Small intestine (tissue), 16 donors: ENCODE results near the gene CDC20B. TPM values are rescaled to one million over a fixed set of nuclear protein-coding genes. Genes with fewer than 3 reads are reported as not detected.
A peak's percentile ranks its signal among the peaks of the same experiment; 100 is the strongest.

ENCODE experiments used
- DNase-seq, 2 donors: peaks; one replicate each; pipeline versions ENCODE4 v3.0.0 to v3.0.0-alpha.2; 2013
- FAIRE-seq: peaks from 2 replicates; lab custom pipeline; 2012; peaks lifted over from hg19 to GRCh38; lab: Jason Lieb, UNC
- H3K27ac ChIP-seq, 3 donors: one replicate each; pipeline ENCODE4 v1.5.1; 2013; ENCODE audit warnings: low read length in 2 of 3, mild to moderate bottlenecking in 2 of 3, control low read depth in 1 of 3, inconsistent platforms in 1 of 3, low read depth in 1 of 3, moderate library complexity in 1 of 3
- H3K27me3 ChIP-seq, 3 donors: one replicate each; pipeline ENCODE4 v1.6.1; 2013; ENCODE audit warnings: low read length in 3 of 3, inconsistent platforms in 1 of 3; ENCODE audit not compliant: control insufficient read depth in 3 of 3, insufficient read depth in 3 of 3
- H3K36me3 ChIP-seq, 3 donors: one replicate each; pipeline ENCODE4 v1.6.1; 2013; ENCODE audit warnings: low read length in 3 of 3, inconsistent platforms in 1 of 3, low read depth in 1 of 3, mild to moderate bottlenecking in 1 of 3, moderate library complexity in 1 of 3; ENCODE audit not compliant: control insufficient read depth in 3 of 3, insufficient read depth in 2 of 3
- H3K4me1 ChIP-seq, 3 donors: one replicate each; pipeline ENCODE4 v1.6.1; 2013; ENCODE audit warnings: low read length in 2 of 3, inconsistent platforms in 1 of 3, low read depth in 1 of 3, mild to moderate bottlenecking in 1 of 3, moderate library complexity in 1 of 3; ENCODE audit not compliant: control insufficient read depth in 3 of 3, insufficient read depth in 2 of 3
- H3K4me3 ChIP-seq, 3 donors: one replicate each; pipeline ENCODE4 v1.5.1; 2013; ENCODE audit warnings: low read length in 3 of 3, control low read depth in 1 of 3, inconsistent platforms in 1 of 3, low read depth in 1 of 3, mild to moderate bottlenecking in 1 of 3, moderate library complexity in 1 of 3
- H3K9me3 ChIP-seq, 2 donors: one replicate each; pipeline ENCODE4 v1.6.1; 2013; ENCODE audit warnings: low read depth in 1 of 2, low read length in 1 of 2; ENCODE audit not compliant: control insufficient read depth in 2 of 2, insufficient read depth in 1 of 2
- WGBS, 3 donors: extraction: QIAGEN DNeasy Blood & Tissue Kit; methylation state at CpG; one replicate each; pipeline ENCODE4 v1.1.7; 2013; 5-methylcytosine and 5-hydroxymethylcytosine counted together
- long read RNA-seq, 10 donors: transcript quantifications; one replicate each; lab custom pipeline, GENCODE V29; 2026
- polyA plus RNA-seq, 4 donors: library from polyadenylated mRNA; stranded (reverse) in 3 of 4; unstranded in 1 of 4; fragments of 200-250 nt in 3 of 4; fragments of 120-200 nt in 1 of 4; gene quantifications; one replicate each; pipeline versions ENCODE4 v1.2.1 to v1.2.3, GENCODE V29; 2013
- donor health status: healthy with polysubstance abuse.
- donor health status: control.
- donor health status: control.
- donor health status: Bipolar disorder and iron deficiency.
- donor health status: healthy.

The CDC20B gene, protein sequence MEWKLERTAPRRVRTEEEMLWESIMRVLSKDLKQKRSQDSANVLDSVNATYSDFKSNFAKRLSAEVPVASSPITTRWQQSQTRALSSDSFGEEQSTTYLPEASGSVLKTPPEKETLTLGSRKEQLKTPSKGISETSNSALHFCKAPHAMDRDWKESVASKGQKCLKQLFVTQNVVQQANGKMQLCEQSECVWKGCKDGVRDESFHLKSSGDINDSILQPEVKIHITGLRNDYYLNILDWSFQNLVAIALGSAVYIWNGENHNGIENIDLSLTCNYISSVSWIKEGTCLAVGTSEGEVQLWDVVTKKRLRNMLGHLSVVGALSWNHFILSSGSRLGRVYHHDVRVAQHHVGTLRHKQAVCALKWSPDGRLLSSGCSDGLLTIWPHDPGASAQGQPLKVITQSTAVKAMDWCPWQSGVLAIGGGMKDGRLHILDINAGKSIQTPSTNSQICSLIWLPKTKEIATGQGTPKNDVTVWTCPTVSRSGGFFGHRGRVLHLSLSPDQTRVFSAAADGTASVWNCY
- under 1 TPM in 1 of 4 donors, not detected in 3; 0.04 TPM for polyA plus RNA-seq
- long read RNA-seq, donor 1, partial matches to known transcripts: 5 of 12 reads
- long read RNA-seq, donor 1, other reads (novel, unspliced or antisense): 7 of 12 reads
- long read RNA-seq, donor 2: 0 reads
- long read RNA-seq, donor 3: 0 reads
- long read RNA-seq, donor 4: 0 reads
- long read RNA-seq, donor 5: 0 reads
- long read RNA-seq, donor 6: 0 reads
- long read RNA-seq, donor 7: 0 reads
- long read RNA-seq, donor 8: 0 reads
- long read RNA-seq, donor 9: 0 reads
- long read RNA-seq, donor 10: 0 reads

DNA sequence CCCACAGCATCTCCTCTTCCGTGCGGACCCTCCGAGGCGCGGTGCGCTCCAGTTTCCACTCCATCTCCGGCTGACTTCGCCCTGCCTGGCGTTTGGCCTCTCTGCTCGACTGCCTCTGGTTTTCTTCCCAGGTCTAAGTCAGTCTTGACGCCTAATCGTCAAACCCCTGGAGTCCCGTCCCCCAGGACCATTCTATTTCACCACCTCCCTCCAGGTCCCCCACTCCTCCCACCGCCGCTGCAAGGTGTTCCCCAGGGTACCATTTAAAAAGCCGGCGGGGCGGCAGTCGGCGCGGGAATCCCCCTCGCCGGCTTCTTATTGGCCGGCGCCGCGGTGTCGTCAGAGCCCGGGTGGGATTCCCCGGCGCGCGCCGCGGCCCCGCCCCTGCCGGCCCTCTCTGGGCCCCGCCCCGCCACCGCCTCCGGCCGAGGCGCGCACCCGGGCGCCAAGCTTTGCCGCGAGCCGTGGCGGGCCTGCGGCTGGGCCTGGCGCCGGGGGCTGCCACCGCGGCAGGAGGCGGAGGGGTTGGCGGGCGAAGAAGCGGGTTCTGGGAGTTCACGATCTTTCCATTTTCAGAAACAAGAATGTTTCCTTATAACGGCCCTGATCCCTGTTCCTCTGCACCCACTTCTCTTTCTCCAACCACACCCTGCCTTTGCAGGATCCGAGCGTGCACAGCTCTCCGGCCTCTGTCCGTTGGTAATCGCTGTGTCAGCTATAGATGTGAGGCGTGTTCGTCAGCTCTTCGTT is at the start of gene CDC20B:
TSS of gene CDC20B (minus strand) at position 241 of the 750 bp plus-strand sequence. CDS start at position 64, 177 bp downstream.
- H3K4me3 ChIP-seq: peak within 1 kb of the TSS in 2 of 3 donors; percentile 48 to 53
- peaks cover 0 to 27% (median 7%) of the 10 kb centered on the region in 3 donors for H3K4me1 ChIP-seq
- DNase-seq (peak; percentile 62 to 84), FAIRE-seq (no peak)
- peaks cover 0 to 52% (median 20%) of the 10 kb centered on the region in 3 donors for H3K27me3 ChIP-seq
- H3K9me3 ChIP-seq: peaks cover 0 to 3% of the 10 kb centered on the region in 2 donors
- H3K36me3 ChIP-seq: no peaks in the 10 kb centered on the region
- WGBS, 3 donors: 0 to 1% (median 1%) methylated on average over 64 to 69 of the region's 69 CpGs
- no peak within 1 kb of the TSS for H3K27ac ChIP-seq

DNA sequence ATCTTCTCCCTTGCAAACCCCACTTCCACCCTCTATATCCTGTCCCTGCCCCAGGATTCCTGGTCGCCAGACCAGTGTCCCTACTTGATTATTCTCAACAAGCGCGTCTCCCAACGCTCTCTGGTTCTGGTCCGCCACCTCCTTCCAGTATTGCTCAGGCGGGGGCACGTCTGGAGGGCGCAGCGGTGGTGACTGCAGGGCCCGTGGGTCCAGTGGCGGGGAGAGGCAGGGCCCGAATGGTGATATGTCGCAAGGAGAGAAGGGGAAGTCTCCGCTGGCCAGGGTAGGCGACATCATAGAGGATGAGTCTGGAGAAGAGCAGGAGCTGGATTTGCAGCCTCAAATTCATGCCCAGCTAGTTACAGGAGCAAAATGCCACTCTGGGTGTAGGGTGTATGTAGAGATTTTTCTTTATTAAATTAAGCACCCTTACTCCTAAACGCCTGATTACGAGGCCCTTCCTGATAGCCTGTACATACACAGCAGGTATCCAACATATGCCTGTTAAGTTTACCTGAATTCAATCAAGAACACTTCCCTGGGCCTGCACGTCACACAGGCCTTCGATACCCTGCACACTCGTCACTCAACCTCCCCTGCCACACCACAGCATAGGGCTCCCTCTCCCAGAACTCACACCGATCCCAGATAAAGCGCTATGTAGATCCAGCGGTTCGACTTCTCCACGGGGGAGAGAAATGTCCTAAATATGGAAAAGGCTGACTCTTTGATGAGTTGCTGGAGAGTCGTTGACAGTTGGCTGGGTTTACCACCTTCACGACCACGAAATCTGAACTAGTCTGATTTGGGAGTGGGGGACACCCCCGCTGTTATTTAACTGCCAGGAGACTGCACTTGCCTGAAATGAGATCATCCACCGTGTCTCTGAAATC is 49.4 kb upstream of the CDC20B start:
- Histone ChIP-seq H3K4me3 (no peak overlapping the region), H3K27ac (no peak overlapping the region), H3K4me1 (peaks cover 0 to 25% (median 10%) of the 10 kb centered on the region in 3 donors), H3K9me3 (peaks cover 0 to 3% of the 10 kb centered on the region in 2 donors), H3K27me3 (peaks cover 13 to 76% (median 59%) of the 10 kb centered on the region in 3 donors), H3K36me3 (no peaks in the 10 kb centered on the region)
- FAIRE-seq (no peak), DNase-seq (peak in 1 of 2 donors; percentile 44)
- WGBS, 3 donors: 17 to 35% (median 28%) methylated on average over 30 of the region's 30 CpGs

DNA sequence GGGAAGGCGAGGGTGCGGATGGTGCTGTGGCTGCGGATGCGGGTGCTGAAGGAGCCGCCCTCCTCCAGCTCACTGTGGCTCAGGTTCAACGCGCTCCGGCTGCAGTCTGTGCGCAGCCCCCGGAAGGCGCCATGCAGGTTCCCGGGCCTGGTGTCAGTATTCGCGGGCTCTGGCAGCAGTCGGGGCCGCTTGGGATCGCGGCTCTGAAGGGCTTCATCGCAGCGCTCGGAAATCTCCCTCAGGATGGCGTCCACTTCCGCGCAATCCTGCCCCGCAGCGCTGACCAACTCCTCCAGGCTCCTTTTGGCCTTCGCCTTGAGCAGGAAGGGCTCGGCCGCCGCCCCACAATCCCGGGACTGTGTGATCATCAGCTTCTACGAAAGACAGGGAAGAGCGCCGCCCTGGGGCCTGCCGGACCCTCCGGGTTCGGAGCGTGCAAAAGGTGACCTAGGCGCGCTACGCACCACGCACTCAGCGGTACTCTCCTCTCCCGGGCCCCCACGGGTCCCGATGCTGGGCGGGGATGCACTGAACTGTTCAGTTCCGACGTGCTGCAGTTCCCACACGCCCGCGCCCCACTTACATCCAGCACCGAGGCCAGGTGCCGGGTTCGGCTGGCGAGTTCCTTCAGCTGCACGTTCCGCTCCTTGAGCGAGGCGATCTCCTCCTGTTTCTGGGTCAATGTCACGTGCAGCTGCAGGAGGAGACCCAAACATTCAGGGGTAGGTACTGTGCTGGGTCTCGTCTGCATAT is 47.6 kb upstream of the CDC20B start:
- peaks cover 7 to 59% (median 50%) of the 10 kb centered on the region in 3 donors for H3K27me3 ChIP-seq

DNA sequence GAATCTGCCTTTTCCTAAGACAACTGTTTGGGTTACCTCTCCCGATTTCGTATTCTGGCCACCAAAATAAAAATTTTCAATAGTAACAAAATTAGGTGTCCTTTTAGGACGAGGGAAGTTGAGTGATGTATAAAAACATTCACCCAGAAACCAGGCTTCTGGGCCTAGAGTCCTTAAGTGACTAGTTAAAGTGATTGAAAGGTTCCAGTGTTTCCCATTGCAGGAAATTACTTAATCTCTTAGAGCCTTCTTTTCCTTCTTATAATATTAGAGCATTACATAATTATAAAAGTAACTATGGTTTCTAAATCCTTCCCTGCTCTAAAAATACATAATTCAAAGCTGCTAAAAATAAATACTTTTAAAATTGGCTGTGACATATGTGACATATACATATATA is 46.8 kb upstream of the CDC20B start:
- Histone ChIP-seq H3K4me3 (no peak overlapping the region), H3K9me3 (peaks cover 0 to 3% of the 10 kb centered on the region in 2 donors), H3K36me3 (no peaks in the 10 kb centered on the region), H3K4me1 (peaks cover 0 to 23% (median 7%) of the 10 kb centered on the region in 3 donors), H3K27ac (no peak overlapping the region), H3K27me3 (peaks cover 7 to 51% (median 43%) of the 10 kb centered on the region in 3 donors)
- 78 to 87% (median 87%) methylated on average over 3 of the region's 3 CpGs for WGBS, 3 donors
- FAIRE-seq: no peak
- no peak for DNase-seq

More for the DNA sequence above, 47.6 kb upstream of the CDC20B start:
- H3K36me3 ChIP-seq: no peaks in the 10 kb centered on the region
- WGBS, 3 donors: 4 to 9% (median 7%) methylated on average over 59 to 62 of the region's 62 CpGs
- FAIRE-seq (no peak), DNase-seq (peak in 1 of 2 donors; percentile 70)
- H3K9me3 ChIP-seq: peaks cover 0 to 3% of the 10 kb centered on the region in 2 donors
- H3K27ac ChIP-seq: no peak overlapping the region
- peak overlapping the region in 2 of 3 donors; percentile 24 for H3K4me3 ChIP-seq
- peaks cover 0 to 23% (median 7%) of the 10 kb centered on the region in 3 donors for H3K4me1 ChIP-seq

DNA sequence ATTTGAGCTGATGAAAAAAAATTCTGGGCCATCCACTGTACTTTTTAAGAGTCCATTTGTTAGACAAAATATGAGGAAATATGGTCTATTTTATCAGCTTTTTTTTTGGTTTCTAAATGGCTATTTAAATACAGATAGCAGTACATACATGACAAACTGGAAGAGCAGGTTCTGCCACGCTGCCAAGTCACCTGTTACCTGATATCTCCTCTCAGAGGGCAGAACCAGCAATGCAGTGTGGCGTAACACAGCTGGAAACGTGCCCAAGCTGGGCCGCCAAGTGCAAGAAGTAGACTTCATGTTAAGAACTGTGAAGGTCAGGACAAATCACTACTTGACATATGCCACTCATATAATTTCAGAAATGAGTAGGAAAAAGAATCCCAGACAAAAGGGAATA is 46.0 kb upstream of the CDC20B start:
- H3K27ac ChIP-seq: no peak overlapping the region
- peaks cover 0 to 23% (median 7%) of the 10 kb centered on the region in 3 donors for H3K4me1 ChIP-seq
- no peak overlapping the region for H3K4me3 ChIP-seq
- H3K36me3 ChIP-seq: no peaks in the 10 kb centered on the region
- DNase-seq: peak; percentile 93 to 97
- FAIRE-seq: no peak
- peaks cover 0 to 3% of the 10 kb centered on the region in 2 donors for H3K9me3 ChIP-seq
- 14 to 28% (median 15%) methylated on average over 4 of the region's 4 CpGs for WGBS, 3 donors
- peaks cover 7 to 45% (median 36%) of the 10 kb centered on the region in 3 donors for H3K27me3 ChIP-seq

DNA sequence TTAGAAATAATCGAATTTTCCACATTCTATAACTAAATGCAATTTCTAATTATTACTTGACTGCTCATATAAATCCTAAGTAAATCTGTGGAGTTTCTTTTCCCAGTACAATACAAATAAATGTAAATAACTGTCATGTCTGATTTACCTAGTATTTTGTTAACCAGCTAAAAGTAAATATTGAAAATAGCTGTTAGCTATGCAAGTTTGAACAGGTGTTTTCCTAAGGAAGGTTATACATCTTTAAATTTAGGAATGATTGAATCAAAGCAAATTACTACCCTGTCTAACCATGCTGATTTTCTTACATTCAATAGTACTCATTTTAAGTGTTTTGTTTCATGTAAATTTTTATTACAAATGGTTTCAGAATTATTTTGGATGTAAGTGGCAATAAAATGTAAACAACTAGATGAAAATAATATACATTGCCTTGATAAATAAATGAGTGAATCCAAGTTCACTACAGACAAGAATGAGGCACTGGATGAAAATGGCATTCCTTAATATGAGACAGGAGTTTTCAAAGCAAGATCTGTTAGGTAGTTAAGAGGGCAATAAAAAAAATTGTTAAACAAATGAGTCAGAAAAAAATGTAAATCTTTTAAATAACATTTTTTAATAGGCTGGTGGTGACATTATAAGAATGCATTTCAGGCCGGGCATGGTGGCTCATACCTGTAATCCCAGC is 38.4 kb upstream of the CDC20B start:
- Histone ChIP-seq H3K36me3 (no peaks in the 10 kb centered on the region), H3K9me3 (no peaks in the 10 kb centered on the region), H3K4me3 (no peak overlapping the region), H3K4me1 (no peaks in the 10 kb centered on the region), H3K27me3 (peaks cover 0 to 8% (median 3%) of the 10 kb centered on the region in 3 donors), H3K27ac (no peak overlapping the region)
- WGBS, 3 donors: 79 to 81% (median 80%) methylated on average over 2 of the region's 2 CpGs
- DNase-seq (no peak), FAIRE-seq (no peak)
